Kidney epithelial cell (primary cell): Measurements from ENCODE around the gene DYRK2. TPM values are rescaled to one million over a fixed set of nuclear protein-coding genes. Genes with fewer than 3 reads are reported as not detected.

ENCODE experiments used
- DNase-seq: peaks from one replicate; pipeline ENCODE4 v3.0.0-alpha.2; 2010; ENCODE audit warnings: low read depth
- H3K27me3 ChIP-seq: 2 replicates; pipeline ENCODE4 v1.6.0; 2011; ENCODE audit warnings: low read length; ENCODE audit not compliant: control insufficient read depth, insufficient read depth
- H3K36me3 ChIP-seq: 2 replicates; pipeline ENCODE4 v1.5.1; 2011; ENCODE audit warnings: low read length; ENCODE audit not compliant: control insufficient read depth, insufficient read depth
- H3K4me3 ChIP-seq: 2 replicates; pipeline ENCODE4 v1.5.1; 2011; ENCODE audit warnings: low read depth, mild to moderate bottlenecking, control low read depth, low read length
- CTCF ChIP-seq: IDR thresholded peaks from 2 replicates; pipeline ENCODE4 v1.5.1; 2011; ENCODE audit warnings: mild to moderate bottlenecking, moderate library complexity, low read length, control low read depth, inconsistent platforms; ENCODE audit not compliant: insufficient read depth, poor library complexity, severe bottlenecking
- total RNA-seq: library from RNA; depleted of rRNA; stranded (reverse); fragments of >200 nt; gene quantifications from 2 replicates; pipeline ENCODE4 v1.2.3, GENCODE V29; 2015

The DYRK2 gene
- total RNA-seq, 1 donor from 2014 or later: 28.7 TPM

DNA sequence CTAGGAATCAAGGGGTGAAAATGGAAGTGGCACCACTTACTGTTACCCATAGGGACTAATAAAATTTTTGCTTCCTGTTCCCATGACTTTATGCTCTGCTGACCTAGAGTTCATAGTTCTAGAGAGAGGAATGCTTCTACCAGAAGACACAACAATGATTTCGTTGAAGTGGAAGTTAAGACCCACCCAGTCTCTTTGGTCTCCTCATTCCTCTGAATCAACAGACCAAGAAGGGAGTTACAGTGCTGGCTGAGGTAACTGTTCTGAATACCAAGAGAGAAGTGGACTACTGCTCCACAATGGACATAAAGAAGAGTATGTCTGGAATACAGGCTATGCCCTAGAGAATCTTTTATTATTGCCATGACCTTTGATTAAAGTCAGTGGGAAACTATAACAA, 23.5 kb upstream of the DYRK2 start:
- DNase-seq: peak; percentile 96
- no peaks in the 10 kb centered on the region for H3K36me3 ChIP-seq

DNA sequence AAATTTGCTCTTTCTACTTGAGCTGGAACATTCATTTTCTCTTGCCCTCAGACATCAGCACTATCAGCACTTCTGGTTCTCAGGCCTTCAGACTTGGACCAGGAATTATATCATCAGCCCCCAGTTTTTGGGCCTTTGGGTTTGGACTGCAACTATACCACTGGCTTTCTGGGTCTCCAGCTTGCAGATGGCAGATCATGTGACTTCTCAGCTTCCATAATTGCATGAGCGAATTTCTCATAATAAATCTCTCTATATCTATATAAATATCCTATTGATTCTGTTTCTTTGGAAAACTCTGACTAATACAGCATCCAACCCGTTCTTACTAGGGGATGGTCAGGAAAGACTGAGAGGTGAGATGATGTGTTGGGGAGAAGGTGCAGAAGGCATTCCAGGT, 22.4 kb upstream of the DYRK2 start:
- no peaks in the 10 kb centered on the region for H3K27me3 ChIP-seq
- no peak for DNase-seq
- no peak for TF ChIP-seq CTCF
- H3K36me3 ChIP-seq: no peaks in the 10 kb centered on the region
- H3K4me3 ChIP-seq: no peak overlapping the region

More for the DNA sequence above, 23.5 kb upstream of the DYRK2 start:
- Histone ChIP-seq H3K27me3 (no peaks in the 10 kb centered on the region), H3K4me3 (no peak overlapping the region)
- TF ChIP-seq CTCF: no peak

DNA sequence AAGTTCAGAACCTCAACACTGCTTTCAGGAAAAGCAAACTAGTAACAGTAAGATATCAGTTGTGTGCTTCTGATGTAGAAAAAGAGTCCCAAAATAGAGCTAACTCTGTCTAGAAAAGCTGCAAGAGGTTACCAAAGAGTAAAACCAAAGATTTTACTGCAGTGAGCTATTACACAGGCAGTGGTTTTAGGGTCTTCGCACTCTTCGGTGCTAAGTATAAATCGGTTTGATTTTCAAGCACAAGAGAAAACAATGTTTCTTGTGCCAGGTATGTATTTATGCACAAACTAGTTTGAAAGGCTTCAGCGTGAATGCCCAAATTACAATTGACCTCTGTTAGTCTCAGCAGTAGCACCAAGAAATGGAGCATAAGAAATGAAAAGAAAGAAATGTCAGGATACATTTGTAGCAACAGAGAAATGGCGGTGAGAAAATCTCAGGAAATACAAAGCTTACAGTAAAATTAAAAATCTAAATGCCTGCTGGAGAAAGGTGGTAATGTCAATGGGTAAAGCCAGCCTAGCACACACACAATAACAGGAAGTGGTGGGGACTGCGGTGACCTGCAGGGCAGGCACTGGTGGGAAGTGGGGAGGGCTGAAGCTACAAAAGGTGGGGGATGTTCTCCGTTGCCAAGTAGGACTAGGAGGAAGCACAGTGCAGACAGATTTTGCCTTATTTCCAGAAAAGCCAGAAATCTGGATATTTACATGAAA, 18.0 kb upstream of the DYRK2 start:
- no peak for TF ChIP-seq CTCF
- Histone ChIP-seq H3K4me3 (no peak overlapping the region), H3K27me3 (no peaks in the 10 kb centered on the region), H3K36me3 (no peaks in the 10 kb centered on the region)
- DNase-seq: peak; percentile 34

DNA sequence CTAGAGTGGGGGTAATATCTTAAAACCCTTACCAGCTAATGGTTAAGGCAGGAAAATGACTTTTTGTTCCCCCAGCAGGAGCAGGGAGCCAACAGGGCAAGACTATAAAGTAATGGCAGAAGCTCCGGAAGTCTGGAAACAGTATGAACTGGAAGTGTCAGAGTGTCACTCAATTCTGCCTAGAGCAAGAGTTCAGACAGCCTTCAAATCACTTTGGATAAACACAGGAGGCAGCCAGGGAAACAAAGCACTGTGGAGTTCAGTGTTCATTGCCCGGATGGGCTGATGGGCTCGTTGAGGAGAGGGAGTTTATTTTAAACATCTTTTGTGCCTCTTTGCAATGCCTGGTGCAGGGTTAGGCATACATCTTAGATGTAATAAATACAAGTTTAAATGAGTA, 16.5 kb upstream of the DYRK2 start:
- Histone ChIP-seq H3K27me3 (no peaks in the 10 kb centered on the region), H3K36me3 (no peaks in the 10 kb centered on the region), H3K4me3 (no peak overlapping the region)
- no peak for DNase-seq
- TF ChIP-seq CTCF: no peak

DNA sequence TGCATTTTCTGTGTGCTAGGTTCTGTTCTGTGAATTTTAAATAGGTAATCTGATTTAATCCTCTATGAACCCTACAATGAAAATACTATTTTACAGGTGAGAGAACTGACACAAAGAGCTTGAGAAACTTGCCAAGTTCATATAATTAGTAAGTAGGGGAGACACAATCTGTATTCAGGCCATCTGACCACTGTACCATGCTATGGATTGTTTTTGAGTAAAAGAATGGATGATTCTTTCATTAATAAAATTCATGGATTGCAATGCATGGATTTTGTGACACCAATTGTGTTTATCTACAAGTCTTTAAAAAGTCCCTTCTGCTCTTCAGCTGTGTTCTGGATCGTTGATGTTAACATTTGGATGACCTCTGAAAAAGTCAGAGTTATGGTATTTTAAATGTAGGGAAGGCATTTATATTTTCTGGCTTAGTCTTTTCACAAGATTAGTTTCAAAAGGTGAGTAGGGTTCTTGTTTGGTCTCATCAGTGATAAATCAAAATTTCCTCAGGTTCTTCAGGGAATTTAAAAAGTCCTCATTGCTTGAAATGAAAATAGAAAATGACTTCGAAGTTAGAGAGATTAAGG, 15.4 kb upstream of the DYRK2 start:
- no peaks in the 10 kb centered on the region for H3K27me3 ChIP-seq
- no peak for TF ChIP-seq CTCF
- DNase-seq: no peak

DNA sequence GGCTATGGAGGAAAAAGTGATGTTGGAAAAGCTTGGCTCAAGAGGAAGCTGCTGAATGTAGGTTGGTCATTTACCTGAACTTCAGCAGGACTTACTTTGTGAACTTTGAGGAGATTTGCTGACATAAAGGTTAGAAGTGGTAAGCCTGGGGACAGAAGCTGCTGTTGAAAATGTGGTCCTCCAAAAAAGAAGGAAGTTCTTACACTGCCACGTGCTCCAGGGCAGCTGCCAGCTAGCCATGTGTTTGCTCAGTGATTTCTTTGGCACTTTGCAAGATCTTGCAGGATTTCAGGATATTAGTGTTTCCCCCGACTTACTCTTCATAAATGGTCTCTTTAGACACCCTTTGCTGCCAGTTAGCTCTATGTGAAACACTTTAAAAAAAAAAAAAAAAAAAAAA, 14.8 kb upstream of the DYRK2 start:
- Histone ChIP-seq H3K27me3 (no peaks in the 10 kb centered on the region), H3K36me3 (no peaks in the 10 kb centered on the region), H3K4me3 (no peak overlapping the region)
- TF ChIP-seq CTCF: no peak
- DNase-seq: no peak

More for the DNA sequence above, 15.4 kb upstream of the DYRK2 start:
- no peaks in the 10 kb centered on the region for H3K36me3 ChIP-seq
- H3K4me3 ChIP-seq: no peak overlapping the region
